GM19328 (cell line): ENCODE data around the gene MALRD1.
"Not testable (repeated sequence)": the region's sequence is repeated elsewhere in the genome, so short reads cannot be mapped to it uniquely, and the experiment has no call there.

Source experiments
- ATAC-seq: cut with Tn5 transposase; IDR thresholded peaks from one replicate; pipeline ENCODE4 v1.9.1; 2021; ENCODE audit warnings: mild to moderate bottlenecking, moderate library complexity; ENCODE audit not compliant: unreplicated experiment

The MALRD1 gene

GRCh38 chr10:19701427-19702052 lies 652.9 kb downstream of the MALRD1 start:
- ATAC-seq, result no peak

- ATAC-seq, result no peak
These were observed 653.6 kb downstream of the MALRD1 start for GRCh38 chr10:19702215-19702614.

- ATAC-seq, result no peak
These were observed 655.9 kb downstream of the MALRD1 start for GRCh38 chr10:19704544-19704943.

GRCh38 chr10:19705250-19705649 lies 656.6 kb downstream of the MALRD1 start:
- no peak for ATAC-seq

GRCh38 chr10:19706904-19707303 lies 658.3 kb downstream of the MALRD1 start:
- ATAC-seq, result no peak

- no peak for ATAC-seq
These were observed 658.8 kb downstream of the MALRD1 start for GRCh38 chr10:19707376-19707775.

- no peak for ATAC-seq
These were observed 659.4 kb downstream of the MALRD1 start for GRCh38 chr10:19708031-19708430.

GRCh38 chr10:19710600-19710999 lies 662.0 kb downstream of the MALRD1 start:
- ATAC-seq, result no peak

- no peak for ATAC-seq
These were observed 664.6 kb downstream of the MALRD1 start for GRCh38 chr10:19713159-19713558.

- ATAC-seq, result no peak
These were observed 665.4 kb downstream of the MALRD1 start for GRCh38 chr10:19713800-19714525.

- no peak for ATAC-seq
These were observed 670.7 kb downstream of the MALRD1 start for GRCh38 chr10:19719284-19719683.

- no peak for ATAC-seq
These were observed 675.7 kb downstream of the MALRD1 start for GRCh38 chr10:19724287-19724686.

- no peak for ATAC-seq
These were observed 679.8 kb downstream of the MALRD1 start for GRCh38 chr10:19728376-19728775.

- no peak for ATAC-seq
These were observed 680.4 kb downstream of the MALRD1 start for GRCh38 chr10:19728964-19729363.

- no peak for ATAC-seq
These were observed 681.7 kb downstream of the MALRD1 start for GRCh38 chr10:19730167-19730906.

- ATAC-seq, result no peak
These were observed 682.3 kb downstream of the MALRD1 start for GRCh38 chr10:19730907-19731217.

- ATAC-seq, result no peak
These were observed 683.0 kb downstream of the MALRD1 start for GRCh38 chr10:19731560-19731959.

- ATAC-seq, result no peak
These were observed 689.8 kb downstream of the MALRD1 start for GRCh38 chr10:19738440-19738839.

- not testable (repeated sequence) for ATAC-seq
These were observed 690.6 kb downstream of the MALRD1 start for GRCh38 chr10:19739232-19739631.

GRCh38 chr10:19742144-19742543 lies 693.5 kb downstream of the MALRD1 start:
- ATAC-seq, result not testable (repeated sequence)

GRCh38 chr10:19745672-19746071 lies 697.1 kb downstream of the MALRD1 start:
- no peak for ATAC-seq

- no peak for ATAC-seq
These were observed 700.7 kb downstream of the MALRD1 start for GRCh38 chr10:19749185-19749729.
